DND-41 (cell line): ENCODE data around the gene WFDC8.

Experiments
- ATAC-seq: fragments of 200-7000 bp; cut with Tn5 transposase; 3 replicates; pipeline ENCODE4 v1.9.1; 2021; ENCODE audit warnings: low read depth; ENCODE audit not compliant: insufficient read depth
- DNase-seq: peaks from one replicate; pipeline ENCODE4 v3.0.0-alpha.2; 2020
- H2AFZ ChIP-seq: 2 replicates; pipeline ENCODE4 v1.6.0; 2012; ENCODE audit warnings: low read depth, low read length
- H3K27ac ChIP-seq: 2 replicates; pipeline ENCODE4 v1.5.1; 2012; ENCODE audit warnings: low read length, inconsistent platforms
- H3K27me3 ChIP-seq: fragments of 200-600 bp; sonication (generic); 2 replicates; pipeline ENCODE4 v1.6.0; 2012; ENCODE audit warnings: low read length, mild to moderate bottlenecking, inconsistent platforms; ENCODE audit not compliant: insufficient read depth, poor library complexity
- H3K36me3 ChIP-seq: 2 replicates; pipeline ENCODE4 v1.5.1; 2012; ENCODE audit warnings: low read length, inconsistent platforms; ENCODE audit not compliant: insufficient read depth
- H3K4me1 ChIP-seq: 2 replicates; pipeline ENCODE4 v1.5.1; 2012; ENCODE audit warnings: mild to moderate bottlenecking, low read length; ENCODE audit not compliant: insufficient read depth
- H3K4me2 ChIP-seq: 2 replicates; pipeline ENCODE4 v1.6.0; 2012; ENCODE audit warnings: mild to moderate bottlenecking, moderate library complexity, low read length, inconsistent platforms; ENCODE audit not compliant: insufficient read depth
- H3K4me3 ChIP-seq, 2 experiments: fragments of 200-600 bp in 1 of 2; shearing (Covaris generic) in 1 of 2; 2 replicates each; pipeline ENCODE4 v1.5.1; 2012 to 2016; ENCODE audit warnings: inconsistent platforms in 2 of 2, low read length in 2 of 2, mild to moderate bottlenecking in 2 of 2, low read depth in 1 of 2, moderate library complexity in 1 of 2
- H3K79me2 ChIP-seq: 2 replicates; pipeline ENCODE4 v1.6.0; 2012; ENCODE audit warnings: low read length, inconsistent platforms; ENCODE audit not compliant: insufficient read depth
- H3K9ac ChIP-seq: 2 replicates; pipeline ENCODE4 v1.6.0; 2012; ENCODE audit warnings: low read depth, mild to moderate bottlenecking, inconsistent platforms, low read length, moderate library complexity
- H3K9me3 ChIP-seq: 2 replicates; pipeline ENCODE4 v1.5.1; 2012; ENCODE audit warnings: low read length, moderate library complexity, mild to moderate bottlenecking, inconsistent platforms; ENCODE audit not compliant: insufficient read depth, severe bottlenecking
- H4K20me1 ChIP-seq: 2 replicates; pipeline ENCODE4 v1.6.0; 2012; ENCODE audit warnings: low read length; ENCODE audit not compliant: insufficient read depth
- EZH2 ChIP-seq: IDR thresholded peaks from 3 replicates; pipeline ENCODE4 v1.6.1; 2012; ENCODE audit warnings: borderline replicate concordance, low read depth, mild to moderate bottlenecking, moderate library complexity, low read length, inconsistent platforms; ENCODE audit not compliant: severe bottlenecking
- TF ChIP-seq, protein P1 (sequence below): IDR thresholded peaks from 2 replicates; pipeline ENCODE4 v1.5.1; 2012; ENCODE audit warnings: borderline replicate concordance, low read length, moderate library complexity, mild to moderate bottlenecking; ENCODE audit not compliant: poor library complexity, severe bottlenecking; ENCODE audit errors: extremely low read depth

Gene WFDC8

DNA sequence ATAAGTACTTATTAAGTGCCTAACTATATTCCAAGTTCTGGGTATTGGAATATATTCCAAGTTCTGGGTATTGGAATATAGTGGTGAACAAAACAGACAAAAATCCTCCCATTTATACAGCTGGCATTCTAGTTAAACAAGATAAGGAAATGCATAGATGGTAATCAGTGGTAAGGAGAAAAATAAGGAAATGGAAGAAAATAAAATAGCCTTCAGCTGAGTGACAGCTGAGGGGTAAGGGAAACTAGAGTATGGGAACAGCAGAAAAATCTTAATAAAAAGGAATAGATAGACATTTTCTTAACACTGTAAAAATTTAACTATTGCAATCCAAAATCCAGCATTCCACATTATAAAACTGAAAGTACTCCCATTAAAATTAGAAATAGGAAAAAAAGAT lies 33.2 kb upstream of the WFDC8 start:
- Histone ChIP-seq H3K9me3 (peaks cover 2% of the 10 kb centered on the region), H3K79me2 (no peaks in the 10 kb centered on the region), H3K4me3 (no peak overlapping the region), H2AFZ (no peak overlapping the region), H4K20me1 (no peaks in the 10 kb centered on the region), H3K27ac (no peak overlapping the region), H3K4me1 (no peaks in the 10 kb centered on the region; the same call in 1 of the 2 replicates), H3K27me3 (peaks cover 15% of the 10 kb centered on the region), H3K9ac (no peak overlapping the region), H3K4me2 (no peak overlapping the region), H3K36me3 (no peaks in the 10 kb centered on the region)
- no peak for DNase-seq
- ATAC-seq = no peak
- TF ChIP-seq, protein P1, sequence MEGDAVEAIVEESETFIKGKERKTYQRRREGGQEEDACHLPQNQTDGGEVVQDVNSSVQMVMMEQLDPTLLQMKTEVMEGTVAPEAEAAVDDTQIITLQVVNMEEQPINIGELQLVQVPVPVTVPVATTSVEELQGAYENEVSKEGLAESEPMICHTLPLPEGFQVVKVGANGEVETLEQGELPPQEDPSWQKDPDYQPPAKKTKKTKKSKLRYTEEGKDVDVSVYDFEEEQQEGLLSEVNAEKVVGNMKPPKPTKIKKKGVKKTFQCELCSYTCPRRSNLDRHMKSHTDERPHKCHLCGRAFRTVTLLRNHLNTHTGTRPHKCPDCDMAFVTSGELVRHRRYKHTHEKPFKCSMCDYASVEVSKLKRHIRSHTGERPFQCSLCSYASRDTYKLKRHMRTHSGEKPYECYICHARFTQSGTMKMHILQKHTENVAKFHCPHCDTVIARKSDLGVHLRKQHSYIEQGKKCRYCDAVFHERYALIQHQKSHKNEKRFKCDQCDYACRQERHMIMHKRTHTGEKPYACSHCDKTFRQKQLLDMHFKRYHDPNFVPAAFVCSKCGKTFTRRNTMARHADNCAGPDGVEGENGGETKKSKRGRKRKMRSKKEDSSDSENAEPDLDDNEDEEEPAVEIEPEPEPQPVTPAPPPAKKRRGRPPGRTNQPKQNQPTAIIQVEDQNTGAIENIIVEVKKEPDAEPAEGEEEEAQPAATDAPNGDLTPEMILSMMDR = no peak
- no peak for TF ChIP-seq EZH2

GRCh38 chr20:45611054-45611453 lies 32.0 kb upstream of the WFDC8 start:
- Histone ChIP-seq H3K9ac (no peak overlapping the region), H3K36me3 (no peaks in the 10 kb centered on the region), H3K9me3 (peaks cover 6% of the 10 kb centered on the region), H3K4me1 (no peaks in the 10 kb centered on the region; the same call in 1 of the 2 replicates), H4K20me1 (no peaks in the 10 kb centered on the region), H3K4me2 (no peak overlapping the region), H3K79me2 (no peaks in the 10 kb centered on the region), H3K4me3 (no peak overlapping the region), H3K27ac (no peak overlapping the region), H3K27me3 (peaks cover 15% of the 10 kb centered on the region), H2AFZ (no peak overlapping the region)
- DNase-seq (peak; percentile 33), ATAC-seq (peak; percentile 71)
- TF ChIP-seq, protein P1 = no peak
- TF ChIP-seq EZH2 = no peak

GRCh38 chr20:45607810-45608209 lies 28.7 kb upstream of the WFDC8 start:
- Histone ChIP-seq H4K20me1 (no peaks in the 10 kb centered on the region), H3K9me3 (peaks cover 7% of the 10 kb centered on the region), H3K27ac (no peak overlapping the region), H3K27me3 (peaks cover 4% of the 10 kb centered on the region), H3K4me1 (no peaks in the 10 kb centered on the region; the same call in 1 of the 2 replicates), H3K9ac (no peak overlapping the region), H3K4me2 (no peak overlapping the region), H3K4me3 (no peak overlapping the region), H3K36me3 (no peaks in the 10 kb centered on the region), H2AFZ (no peak overlapping the region), H3K79me2 (no peaks in the 10 kb centered on the region)
- DNase-seq (no peak), ATAC-seq (no peak)
- no peak for TF ChIP-seq EZH2
- TF ChIP-seq, protein P1 = no peak

DNA sequence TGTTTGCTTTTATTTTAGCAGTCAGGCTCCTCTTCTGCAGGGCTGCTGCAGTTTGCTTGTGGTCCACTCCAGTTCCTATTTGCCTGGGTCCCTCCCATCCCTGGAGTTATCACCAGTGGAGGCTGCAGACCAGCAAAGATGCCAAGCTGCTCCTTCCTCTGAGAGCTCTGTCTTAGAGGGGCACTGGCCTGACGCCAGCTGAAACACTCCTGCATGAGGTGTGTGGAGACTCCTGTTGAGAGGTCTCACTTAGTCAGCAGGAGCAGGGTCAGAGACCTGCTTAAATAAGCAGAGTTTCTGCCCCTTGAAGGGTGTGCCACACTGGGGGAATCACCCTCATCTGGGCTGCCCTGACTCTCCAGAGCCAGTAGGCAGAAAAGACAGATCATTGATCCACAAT lies 16.2 kb upstream of the WFDC8 start:
- no peaks in the 10 kb centered on the region for H3K27me3 ChIP-seq
- TF ChIP-seq EZH2 = no peak
- H2AFZ ChIP-seq = no peak overlapping the region
- no peak for DNase-seq
- no peaks in the 10 kb centered on the region for H4K20me1 ChIP-seq
- H3K4me3 ChIP-seq = no peak overlapping the region
- no peaks in the 10 kb centered on the region for H3K36me3 ChIP-seq
- H3K79me2 ChIP-seq = no peaks in the 10 kb centered on the region
- H3K27ac ChIP-seq = no peak overlapping the region
- H3K9me3 ChIP-seq = no peaks in the 10 kb centered on the region
- no peak overlapping the region for H3K9ac ChIP-seq
- H3K4me2 ChIP-seq = no peak overlapping the region
- ATAC-seq = no peak
- H3K4me1 ChIP-seq = no peaks in the 10 kb centered on the region
